Heart left ventricle (tissue), 13 donors: ENCODE measurements around the gene SLC25A21.

Experiments used
- CTCF ChIP-seq, 12 donors: fragments of 200-600 bp; sonication (generic) in 4 of 12; IDR thresholded peaks; one replicate each; pipeline versions ENCODE4 v1.5.0 to v1.8.0; 2018 to 2022; ENCODE audit warnings: antibody characterized with exemption in 12 of 12, mild to moderate bottlenecking in 5 of 12
- POLR2A ChIP-seq, 2 donors: fragments of 450-650 bp; IDR thresholded peaks; one replicate each; pipeline ENCODE4 v1.6.1; 2017; ENCODE audit warnings: antibody characterized with exemption in 2 of 2, mild to moderate bottlenecking in 2 of 2, moderate library complexity in 2 of 2
- donor health status: ischemic (EF 13 %, LVEDD 7.1; RV severe dilation, severe dysfunction).
- donor health status: DM: no; HTN: yes; CAD: no.
- donor health status: DM: no; HTN: no; CAD: no.
- donor health status: ischemic (EF 25% LVEDD 6.9; RV normal size, moderate dysfunction).
- donor health status: ischemic (EF 25% LVEDD 5.7; RV mildly dilated, moderate dysfunction).
- donor health status: ischemic (EF 35%, LVEDD 5.7; RV mildly dilated, moderate dysfunction).
- donor health status: nonischemic (EF 11% LVEDD 7.7; RV severe dilation, severe dysfunction).
- donor health status: DM: yes; HTN: yes; CAD: no.
- donor health status: PGD.
- donor health status: ischemic (EF 29% LVEDD 5.4; RV normal size, mild dysfunction).
- donor health status: nonischemic (EF 23%, LVEDD 6.1; RV moderate dilation, normal function).

GRCh38 chr14:37118673-37119366 is 53.6 kb downstream of the SLC25A21 start:
- TF ChIP-seq POLR2A (IDR thresholded peaks at IDR 0.05) (no peak), CTCF (IDR thresholded peaks at IDR 0.05) (no peak)
